SK-N-SH (cell line): ENCODE data around the gene DNAJC18.

Experiments
- CHD2 ChIP-seq: fragments of 150-350 bp; IDR thresholded peaks from 2 replicates; pipeline ENCODE4 v1.6.1; 2018; ENCODE audit warnings: low read length; ENCODE audit not compliant: partially characterized antibody
- CTCF ChIP-seq: fragments of 200-600 bp; sonication (generic); IDR thresholded peaks from 2 replicates; pipeline ENCODE4 v1.6.1; 2017; ENCODE audit warnings: antibody characterized with exemption, mild to moderate bottlenecking, moderate library complexity
- EP300 ChIP-seq, 2 experiments: IDR thresholded peaks; 2 replicates each; pipeline versions ENCODE4 v1.4.0 to v1.6.1; 2012; ENCODE audit warnings: borderline replicate concordance in 1 of 2, low read depth in 1 of 2, low read length in 1 of 2
- FOXM1 ChIP-seq: IDR thresholded peaks from 2 replicates; pipeline ENCODE4 v1.4.0; 2012; ENCODE audit warnings: low read depth, mild to moderate bottlenecking
- GABPA ChIP-seq: IDR thresholded peaks from 2 replicates; pipeline ENCODE4 v1.4.0; 2012; ENCODE audit warnings: low read depth, mild to moderate bottlenecking
- MAX ChIP-seq: IDR thresholded peaks from 2 replicates; pipeline ENCODE4 v1.4.0; 2012; ENCODE audit warnings: low read depth
- NFIC ChIP-seq: IDR thresholded peaks from 2 replicates; pipeline ENCODE4 v1.4.0; 2012; ENCODE audit warnings: borderline replicate concordance
- NRF1 ChIP-seq: IDR thresholded peaks from 2 replicates; pipeline ENCODE4 v1.6.1; 2012; ENCODE audit warnings: low read depth, mild to moderate bottlenecking, low read length
- RAD21 ChIP-seq: IDR thresholded peaks from 2 replicates; pipeline ENCODE4 v1.6.1; 2012; ENCODE audit warnings: mild to moderate bottlenecking, low read length
- RCOR1 ChIP-seq: fragments of 150-350 bp; IDR thresholded peaks from 2 replicates; pipeline ENCODE4 v1.6.1; 2017; ENCODE audit warnings: antibody characterized with exemption, low read length
- RFX5 ChIP-seq: IDR thresholded peaks from 2 replicates; pipeline ENCODE4 v1.6.1; 2012; ENCODE audit warnings: mild to moderate bottlenecking, improper control_type of control experiment, low read length
- TEAD4 ChIP-seq: IDR thresholded peaks from 2 replicates; pipeline ENCODE4 v1.4.0; 2012; ENCODE audit warnings: mild to moderate bottlenecking, borderline replicate concordance; ENCODE audit not compliant: insufficient read depth

GRCh38 chr5:139430015-139430414, 9.3 kb downstream of the DNAJC18 start:
- no peak for TF ChIP-seq CTCF
- no peak for TF ChIP-seq NFIC
- TF ChIP-seq EP300 (IDR thresholded peaks at IDR 0.05; ENCODE audit: borderline replicate concordance in 1 of 2, low read depth in 1 of 2, low read length in 1 of 2) = no peak
- TF ChIP-seq NRF1 = no peak
- no peak for TF ChIP-seq RFX5
- TF ChIP-seq TEAD4 = no peak
- no peak for TF ChIP-seq GABPA
- TF ChIP-seq MAX = no peak
- no peak for TF ChIP-seq CHD2
- TF ChIP-seq FOXM1 = no peak
- TF ChIP-seq RCOR1 = no peak
- no peak for TF ChIP-seq RAD21
